ENCODE results near the gene MAP7D1. TPM values are rescaled to one million over a fixed set of nuclear protein-coding genes. Genes with fewer than 3 reads are reported as not detected.

Gene MAP7D1
- total and polyA plus RNA-seq, 2 donors (not counting 3 experiments of a cell fraction or from before 2014, with no cell fraction given) = 69.7 to 193 TPM

DNA sequence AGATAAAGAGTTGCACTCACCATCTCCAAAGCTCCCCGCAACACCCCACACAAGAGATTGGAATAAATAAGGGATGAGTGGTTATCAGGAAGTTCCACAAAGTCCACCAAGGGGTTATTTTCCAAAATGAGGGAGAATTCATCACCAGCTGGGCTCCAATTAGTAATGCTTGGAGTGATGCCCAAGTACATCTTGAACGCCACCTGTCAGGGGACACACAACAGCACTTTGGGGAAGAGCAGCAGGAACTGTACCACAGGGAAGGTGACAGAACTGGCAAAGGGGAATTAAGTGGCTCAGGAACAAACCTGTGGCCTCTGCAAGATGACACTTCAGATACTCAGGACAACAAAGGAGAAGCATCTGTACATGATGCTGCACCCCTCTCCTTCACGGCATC lies 18.2 kb upstream of the MAP7D1 start:
- ChIA-PET POLR2A (no interaction called here), CTCF (interaction anchor here (1.4 kb wide), 1 partner anchor 11 kb away, joined by 3 read pairs; the partner anchor contains the start of gene TRAPPC3)
- Histone ChIP-seq H4K20me1 (replicated peaks; ENCODE audit: control insufficient read depth, extremely low read depth, insufficient read depth, low read length) (no peaks in the 10 kb centered on the region), H3K27me3 (ENCODE audit: control insufficient read depth in 2 of 2, insufficient read depth in 2 of 2, low read length in 2 of 2) (no peaks in the 10 kb centered on the region), H3K9me1 (replicated peaks; ENCODE audit: control insufficient read depth, extremely low read depth, insufficient read depth, low read length) (no peaks in the 10 kb centered on the region), H3K36me3 (ENCODE audit: control insufficient read depth in 2 of 2, extremely low read depth in 1 of 2, insufficient read depth in 2 of 2, low read length in 2 of 2) (peaks cover 4 to 11% of the 10 kb centered on the region in 2 experiments), H3K79me2 (ENCODE audit: control insufficient read depth, insufficient read depth, low read length) (peaks cover 21% of the 10 kb centered on the region), H2AFZ (ENCODE audit: low read depth, low read length) (no peak overlapping the region), H3K4me2 (ENCODE audit: insufficient read depth, low read length) (no peak overlapping the region), H3K4me3 (replicated peaks in 1 of 3; ENCODE audit: insufficient read depth in 1 of 3, low read depth in 1 of 3, low read length in 3 of 3) (no peak overlapping the region), H3K4me1 (ENCODE audit: control insufficient read depth, extremely low read depth, insufficient read depth, low read length) (peaks cover 46% of the 10 kb centered on the region), H3K27ac (ENCODE audit: insufficient read depth, low read depth, low read length) (no peak overlapping the region), H3K9me3 (replicated peaks; ENCODE audit: control insufficient read depth, insufficient read depth, low read length) (no peaks in the 10 kb centered on the region), H3K9ac (replicated peaks; ENCODE audit: extremely low read depth, insufficient read depth, low read length) (no peak overlapping the region)
- intact Hi-C loops (cut with micrococcal nuclease) (no loop called here), dilution Hi-C loops (cut with MboI; ENCODE audit: extremely low pct_ligation_motif_present, low sequenced_read_pairs) (no loop called here)
- no peak for TF ChIP-seq POLR2AphosphoS5 (IDR thresholded peaks at IDR 0.05; ENCODE audit: insufficient read depth, low read depth, low read length)
- no peak for TF ChIP-seq JUN (IDR thresholded peaks at IDR 0.05; ENCODE audit: borderline replicate concordance, insufficient read depth, insufficient read length, low read depth)
- TF ChIP-seq EZH2 (IDR thresholded peaks at IDR 0.05; ENCODE audit: borderline replicate concordance, low read depth, low read length, severe bottlenecking) = no peak
- TF ChIP-seq, protein P1, sequence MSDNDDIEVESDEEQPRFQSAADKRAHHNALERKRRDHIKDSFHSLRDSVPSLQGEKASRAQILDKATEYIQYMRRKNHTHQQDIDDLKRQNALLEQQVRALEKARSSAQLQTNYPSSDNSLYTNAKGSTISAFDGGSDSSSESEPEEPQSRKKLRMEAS (IDR thresholded peaks at IDR 0.05; ENCODE audit: insufficient read depth, insufficient read length) = no peak
- TF ChIP-seq, protein P2, sequence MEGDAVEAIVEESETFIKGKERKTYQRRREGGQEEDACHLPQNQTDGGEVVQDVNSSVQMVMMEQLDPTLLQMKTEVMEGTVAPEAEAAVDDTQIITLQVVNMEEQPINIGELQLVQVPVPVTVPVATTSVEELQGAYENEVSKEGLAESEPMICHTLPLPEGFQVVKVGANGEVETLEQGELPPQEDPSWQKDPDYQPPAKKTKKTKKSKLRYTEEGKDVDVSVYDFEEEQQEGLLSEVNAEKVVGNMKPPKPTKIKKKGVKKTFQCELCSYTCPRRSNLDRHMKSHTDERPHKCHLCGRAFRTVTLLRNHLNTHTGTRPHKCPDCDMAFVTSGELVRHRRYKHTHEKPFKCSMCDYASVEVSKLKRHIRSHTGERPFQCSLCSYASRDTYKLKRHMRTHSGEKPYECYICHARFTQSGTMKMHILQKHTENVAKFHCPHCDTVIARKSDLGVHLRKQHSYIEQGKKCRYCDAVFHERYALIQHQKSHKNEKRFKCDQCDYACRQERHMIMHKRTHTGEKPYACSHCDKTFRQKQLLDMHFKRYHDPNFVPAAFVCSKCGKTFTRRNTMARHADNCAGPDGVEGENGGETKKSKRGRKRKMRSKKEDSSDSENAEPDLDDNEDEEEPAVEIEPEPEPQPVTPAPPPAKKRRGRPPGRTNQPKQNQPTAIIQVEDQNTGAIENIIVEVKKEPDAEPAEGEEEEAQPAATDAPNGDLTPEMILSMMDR (IDR thresholded peaks at IDR 0.05; ENCODE audit: extremely low read depth in 1 of 2, insufficient read depth in 1 of 2, low read depth in 1 of 2, low read length in 2 of 2) = no peak
- no peak for TF ChIP-seq FOS (IDR thresholded peaks at IDR 0.05; ENCODE audit: borderline replicate concordance, insufficient read depth, low read length)
- TF ChIP-seq GATA2 (IDR thresholded peaks at IDR 0.05; ENCODE audit: insufficient read depth, insufficient read length, low read depth, low read length) = no peak
- no peak for TF ChIP-seq MYC (IDR thresholded peaks at IDR 0.05; ENCODE audit: low read depth, low read length)
- TF ChIP-seq POLR2A (IDR thresholded peaks at IDR 0.05; ENCODE audit: low read depth, low read length) = no peak
- DNase-seq (ENCODE audit: low read depth, low spot score) = no peak
- no peak for FAIRE-seq
- no TSS peak for BruUV-seq (replicated peaks)
